SK-N-SH (cell line): ENCODE results near the gene IL6ST. TPM values are rescaled to one million over a fixed set of nuclear protein-coding genes. Genes with fewer than 3 reads are reported as not detected.

Source experiments
- CTCF ChIA-PET: fragments of 300-600, 350-600 bp; formaldehyde crosslinking; extraction: SDS; loops from one replicate; lab custom pipeline; 2021; lab: Yijun Ruan, JAX
- POLR2A ChIA-PET: fragments of 350-600 bp; sonication (Branson Sonifier 250); formaldehyde crosslinking; extraction: SDS; loops from one replicate; lab custom pipeline; 2020; ENCODE audit warnings: antibody characterized with exemption, inconsistent platforms; lab: Yijun Ruan, JAX
- DNase-seq: peaks from one replicate; pipeline ENCODE4 v3.0.0; 2012
- H2AFZ ChIP-seq: fragments of 200-600 bp; sonication (generic); 2 replicates; pipeline ENCODE4 v1.8.1; 2016; ENCODE audit warnings: antibody characterized with exemption, mild to moderate bottlenecking, low read depth
- H3F3A ChIP-seq: fragments of 200-600 bp; sonication (generic); replicated peaks from 2 replicates; pipeline ENCODE3; 2016; ENCODE audit warnings: antibody characterized with exemption, mild to moderate bottlenecking; ENCODE audit not compliant: insufficient read depth
- H3K27ac ChIP-seq, 2 experiments: fragments of 200-500 bp in 1 of 2; fragments of 200-600 bp in 1 of 2; sonication (Bioruptor generic) in 1 of 2; sonication (generic), shearing (Covaris generic) in 1 of 2; 2 replicates each; pipeline versions ENCODE4 v1.5.1 to v1.6.1; 2014 to 2016; ENCODE audit warnings: low read depth in 2 of 2, inconsistent platforms in 1 of 2, low read length in 1 of 2, mild to moderate bottlenecking in 1 of 2, mixed read lengths in 1 of 2
- H3K27me3 ChIP-seq: fragments of 200-600 bp; sonication (generic), shearing (Covaris generic); 2 replicates; pipeline ENCODE4 v1.6.1; 2016; ENCODE audit warnings: mixed run types; ENCODE audit not compliant: insufficient read depth
- H3K36me3 ChIP-seq, 2 experiments: fragments of 200-500 bp in 1 of 2; fragments of 200-600 bp in 1 of 2; sonication (Bioruptor generic) in 1 of 2; sonication (generic) in 1 of 2; replicated peaks in 1 of 2; 2 replicates each; pipeline versions ENCODE3 to v1.5.1; 2014 to 2016; ENCODE audit warnings: low read length in 1 of 2, mild to moderate bottlenecking in 1 of 2; ENCODE audit not compliant: insufficient read depth in 2 of 2, control insufficient read depth in 1 of 2
- H3K4me1 ChIP-seq, 2 experiments: fragments of 200-500 bp in 1 of 2; fragments of 200-600 bp in 1 of 2; sonication (Bioruptor generic) in 1 of 2; sonication (generic), shearing (Covaris generic) in 1 of 2; 2 replicates each; pipeline versions ENCODE4 v1.5.1 to v1.6.1; 2014 to 2016; ENCODE audit warnings: low read depth in 1 of 2, low read length in 1 of 2, mixed run types in 1 of 2; ENCODE audit not compliant: insufficient read depth in 2 of 2, control insufficient read depth in 1 of 2
- H3K4me2 ChIP-seq: fragments of 200-600 bp; sonication (generic), shearing (Covaris generic); 2 replicates; pipeline ENCODE4 v1.6.1; 2017; ENCODE audit warnings: mixed run types
- H3K4me3 ChIP-seq, 2 experiments: fragments of 200-500 bp in 1 of 2; fragments of 200-600 bp in 1 of 2; sonication (Bioruptor generic) in 1 of 2; sonication (generic), shearing (Covaris generic) in 1 of 2; 2 replicates each; pipeline versions ENCODE4 v1.5.1 to v1.8.1; 2014 to 2016; ENCODE audit warnings: low read depth in 2 of 2, inconsistent platforms in 1 of 2, low read length in 1 of 2, mild to moderate bottlenecking in 1 of 2, mixed read lengths in 1 of 2, moderate library complexity in 1 of 2
- H3K79me2 ChIP-seq: fragments of 200-600 bp; sonication (generic); 2 replicates; pipeline ENCODE4 v1.8.1; 2017; ENCODE audit warnings: mild to moderate bottlenecking; ENCODE audit not compliant: insufficient read depth
- H3K9ac ChIP-seq: fragments of 200-600 bp; sonication (generic); 2 replicates; pipeline ENCODE4 v1.6.1; 2017; ENCODE audit warnings: mixed run types
- H3K9me2 ChIP-seq: fragments of 200-600 bp; sonication (generic); 2 replicates; pipeline ENCODE4 v1.6.1; 2017; ENCODE audit warnings: mixed run types
- H3K9me3 ChIP-seq: fragments of 200-600 bp; sonication (generic); 2 replicates; pipeline ENCODE4 v1.6.1; 2017; ENCODE audit warnings: mixed run types, mild to moderate bottlenecking, moderate library complexity
- H4K20me1 ChIP-seq: fragments of 200-600 bp; sonication (generic); 2 replicates; pipeline ENCODE4 v1.6.1; 2017; ENCODE audit warnings: mild to moderate bottlenecking, mixed run types; ENCODE audit not compliant: insufficient read depth
- CTCF ChIP-seq: fragments of 200-600 bp; sonication (generic); IDR thresholded peaks from 2 replicates; pipeline ENCODE4 v1.6.1; 2017; ENCODE audit warnings: antibody characterized with exemption, mild to moderate bottlenecking, moderate library complexity
- EP300 ChIP-seq, 2 experiments: IDR thresholded peaks; 2 replicates each; pipeline versions ENCODE4 v1.4.0 to v1.6.1; 2012; ENCODE audit warnings: borderline replicate concordance in 1 of 2, low read depth in 1 of 2, low read length in 1 of 2
- FOSL2 ChIP-seq: IDR thresholded peaks from 2 replicates; pipeline ENCODE4 v1.4.0; 2012; ENCODE audit warnings: low read depth, mild to moderate bottlenecking, moderate library complexity, borderline replicate concordance
- FOXJ3 ChIP-seq: sonication (generic); formaldehyde crosslinking; IDR thresholded peaks from 2 replicates; pipeline ENCODE4 v1.5.1; 2020; ENCODE audit warnings: mild to moderate bottlenecking, missing genetic modification reagents
- FOXM1 ChIP-seq: IDR thresholded peaks from 2 replicates; pipeline ENCODE4 v1.4.0; 2012; ENCODE audit warnings: low read depth, mild to moderate bottlenecking
- GABPA ChIP-seq: IDR thresholded peaks from 2 replicates; pipeline ENCODE4 v1.4.0; 2012; ENCODE audit warnings: low read depth, mild to moderate bottlenecking
- GATA2 ChIP-seq: sonication (generic); formaldehyde crosslinking; IDR thresholded peaks from 2 replicates; pipeline ENCODE4 v1.5.0; 2020; ENCODE audit warnings: mild to moderate bottlenecking, missing genetic modification reagents
- JUND ChIP-seq: IDR thresholded peaks from 2 replicates; pipeline ENCODE4 v1.4.0; 2012
- MAX ChIP-seq: IDR thresholded peaks from 2 replicates; pipeline ENCODE4 v1.4.0; 2012; ENCODE audit warnings: low read depth
- NFIC ChIP-seq: IDR thresholded peaks from 2 replicates; pipeline ENCODE4 v1.4.0; 2012; ENCODE audit warnings: borderline replicate concordance
- PBX3 ChIP-seq: IDR thresholded peaks from 2 replicates; pipeline ENCODE4; 2012
- RAD21 ChIP-seq: IDR thresholded peaks from 2 replicates; pipeline ENCODE4 v1.6.1; 2012; ENCODE audit warnings: mild to moderate bottlenecking, low read length
- RCOR1 ChIP-seq: fragments of 150-350 bp; IDR thresholded peaks from 2 replicates; pipeline ENCODE4 v1.6.1; 2017; ENCODE audit warnings: antibody characterized with exemption, low read length
- REST ChIP-seq: IDR thresholded peaks from 2 replicates; pipeline ENCODE4 v1.6.1; 2012; ENCODE audit warnings: mild to moderate bottlenecking, low read depth, low read length, moderate library complexity
- SIN3A ChIP-seq: IDR thresholded peaks from 2 replicates; pipeline ENCODE4 v1.6.1; 2012; ENCODE audit warnings: low read depth, mild to moderate bottlenecking, low read length, moderate library complexity, borderline replicate concordance
- SMC3 ChIP-seq: IDR thresholded peaks from 2 replicates; pipeline ENCODE4 v1.6.1; 2012; ENCODE audit warnings: low read depth, low read length, improper control_type of control experiment
- TEAD4 ChIP-seq: IDR thresholded peaks from 2 replicates; pipeline ENCODE4 v1.4.0; 2012; ENCODE audit warnings: mild to moderate bottlenecking, borderline replicate concordance; ENCODE audit not compliant: insufficient read depth
- USF2 ChIP-seq: fragments of 150-350 bp; IDR thresholded peaks from 2 replicates; pipeline ENCODE4 v1.6.1; 2017; ENCODE audit warnings: antibody characterized with exemption, low read length, low read depth, borderline replicate concordance
- YY1 ChIP-seq: IDR thresholded peaks from 2 replicates; pipeline ENCODE4 v1.4.0; 2012; ENCODE audit warnings: low read depth, mild to moderate bottlenecking
- WGBS: methylation state at CpG from one replicate; pipeline ENCODE4 v1.1.6; 2017; ENCODE audit warnings: low lambda C conversion rate; 5-methylcytosine and 5-hydroxymethylcytosine counted together
- polyA plus RNA-seq, 3 experiments: library from polyadenylated mRNA; depleted of rRNA; stranded (reverse); fragments of >200 nt; gene quantifications; 2 replicates each; pipeline ENCODE4 v1.2.3, GENCODE V29; 2012

The IL6ST gene
- polyA plus RNA-seq, 1 of the 3 experiments (the other 2 are of a cell fraction) = 16.0 TPM

GRCh38 chr5:55914971-55915370 is 79.8 kb downstream of the IL6ST start:
- no peak overlapping the region for H3K27ac ChIP-seq
- TF ChIP-seq FOXM1 (no peak), MAX (no peak), CTCF (no peak), FOSL2 (no peak), RCOR1 (no peak), YY1 (no peak), JUND (no peak), REST (no peak), NFIC (no peak), FOXJ3 (CRISPR knock-in tag) (no peak), SMC3 (no peak), SIN3A (no peak), USF2 (no peak), PBX3 (no peak), GABPA (no peak), TEAD4 (no peak), EP300 (IDR thresholded peaks at IDR 0.05; ENCODE audit: borderline replicate concordance in 1 of 2, low read depth in 1 of 2, low read length in 1 of 2) (no peak), RAD21 (no peak), GATA2 (CRISPR knock-in tag) (no peak)
- TF ChIP-seq, all 33 proteins: peak for 0
- Histone ChIP-seq H3F3A (no peaks in the 10 kb centered on the region), H3K4me3 (no peak overlapping the region), H3K4me1 (no peaks in the 10 kb centered on the region), H3K79me2 (no peaks in the 10 kb centered on the region), H3K27me3 (no peaks in the 10 kb centered on the region; the same call in 1 of the 2 replicates), H3K9me3 (no peaks in the 10 kb centered on the region), H3K36me3 (no peaks in the 10 kb centered on the region), H2AFZ (no peak overlapping the region), H4K20me1 (no peaks in the 10 kb centered on the region), H3K4me2 (no peak overlapping the region), H3K9me2 (no peaks in the 10 kb centered on the region), H3K9ac (no peak overlapping the region)
- DNase-seq = no peak
- 97% methylated on average over 2 of the region's 2 CpGs for WGBS
- POLR2A ChIA-PET = no interaction called here
- CTCF ChIA-PET = interaction anchor here (1.5 kb wide), 1 partner anchor 22 kb away, joined by 6 read pairs; no protein-coding TSS in a partner anchor
